ENCODE data around the gene ALOX12. TPM values are rescaled to one million over a fixed set of nuclear protein-coding genes. Genes with fewer than 3 reads are reported as not detected.
A peak's percentile ranks its signal among the peaks of the same experiment; 100 is the strongest.

ALOX12 gene
- total RNA-seq, 4 donors from 2014 or later = not detected

GRCh38 chr17:7020894-7021664 is 25.2 kb downstream of the ALOX12 start:
- Histone ChIP-seq H3K9me3 (no peaks in the 10 kb centered on the region), H3K36me3 (no peaks in the 10 kb centered on the region), H3K4me1 (peaks cover 14 to 50% (median 32%) of the 10 kb centered on the region in 4 donors), H3K27me3 (peaks cover 12% of the 10 kb centered on the region), H3K4me3 (no peak overlapping the region), H3K27ac (peak overlapping the region; percentile 56 to 69 (median 62))
- in situ Hi-C loops (cut with MboI; ENCODE audit: low pct_ligation_motif_present in 1 of 4, low pct_unique_long_range_greater_than_20kb in 1 of 4, low sequenced_read_pairs in 3 of 4) = loop anchor here in 2 of 4 donors (25.0 kb wide), 2 partner anchors 359 to 384 kb away; partner anchors contain the start of genes C17orf100 (in 1 of the 2), KIAA0753 (in 1 of the 2), MED31 (in 1 of the 2) and TXNDC17 (in 1 of the 2)
- 60 to 89% methylated on average over 3 to 11 of the region's 11 CpGs for WGBS, 2 donors (ENCODE audit: low coverage in 1 of 2)
- DNase-seq = no peak
- no peak for TF ChIP-seq POLR2AphosphoS5 (IDR thresholded peaks at IDR 0.05)
- TF ChIP-seq CTCF (IDR thresholded peaks at IDR 0.05) = no peak
- TF ChIP-seq EP300 (IDR thresholded peaks at IDR 0.05; ENCODE audit: low read depth) = no peak
- TF ChIP-seq POLR2A (IDR thresholded peaks at IDR 0.05) = no peak
- intact Hi-C loops (cut with DNase I; ENCODE audit: low total_unique reads) = no loop called here

GRCh38 chr17:7021993-7022778 is 26.3 kb downstream of the ALOX12 start:
- WGBS, 2 donors (ENCODE audit: low coverage in 1 of 2) = 2% methylated on average over 50 of the region's 53 CpGs; no CpG with 5 or more reads in 1 of the 2 donors
- peaks cover 14 to 39% (median 31%) of the 10 kb centered on the region in 4 donors for H3K4me1 ChIP-seq
- in situ Hi-C loops (cut with MboI; ENCODE audit: low pct_ligation_motif_present in 1 of 4, low pct_unique_long_range_greater_than_20kb in 1 of 4, low sequenced_read_pairs in 3 of 4) = loop anchor here in 2 of 4 donors (25.0 kb wide), 2 partner anchors 360 to 385 kb away; partner anchors contain the start of genes C17orf100 (in 1 of the 2), KIAA0753 (in 1 of the 2), MED31 (in 1 of the 2) and TXNDC17 (in 1 of the 2)
- no peaks in the 10 kb centered on the region for H3K9me3 ChIP-seq
- peaks cover 12% of the 10 kb centered on the region for H3K27me3 ChIP-seq
- no peak for TF ChIP-seq EP300 (IDR thresholded peaks at IDR 0.05; ENCODE audit: low read depth)
- peak; percentile 91 to 98 (median 95) for TF ChIP-seq CTCF (IDR thresholded peaks at IDR 0.05)
- peak in 1 of 3 donors; percentile 28 for TF ChIP-seq POLR2AphosphoS5 (IDR thresholded peaks at IDR 0.05)
- DNase-seq = peak; percentile 86
- no peaks in the 10 kb centered on the region for H3K36me3 ChIP-seq
- peak overlapping the region; percentile 56 to 69 (median 66) for H3K27ac ChIP-seq
- H3K4me3 ChIP-seq = peak overlapping the region in 2 of 4 donors; percentile 19 to 31
- intact Hi-C loops (cut with DNase I; ENCODE audit: low total_unique reads) = no loop called here

GRCh38 chr17:7022781-7023571 is 27.1 kb downstream of the ALOX12 start, which contains the start of gene BCL6B:
Gene BCL6B, plus strand, starts transcription at chr17:7023050. Its CDS starts 622 bp downstream, at chr17:7023672.
- Histone ChIP-seq H3K27ac (peak within 1 kb of the TSS; percentile 56 to 69 (median 66)), H3K27me3 (peaks cover 12% of the 10 kb centered on the region), H3K36me3 (no peaks in the 10 kb centered on the region), H3K4me3 (peak within 1 kb of the TSS in 3 of 4 donors; percentile 1 to 31 (median 21)), H3K4me1 (peaks cover 11 to 31% (median 26%) of the 10 kb centered on the region in 4 donors), H3K9me3 (no peaks in the 10 kb centered on the region)
- intact Hi-C loops (cut with DNase I; ENCODE audit: low total_unique reads) = no loop called here
- DNase-seq = no peak
- in situ Hi-C loops (cut with MboI; ENCODE audit: low pct_ligation_motif_present in 1 of 4, low pct_unique_long_range_greater_than_20kb in 1 of 4, low sequenced_read_pairs in 3 of 4) = loop anchor here in 2 of 4 donors (25.0 kb wide), 2 partner anchors 361 to 386 kb away; partner anchors contain the start of genes C17orf100 (in 1 of the 2), KIAA0753 (in 1 of the 2), MED31 (in 1 of the 2) and TXNDC17 (in 1 of the 2)
- TF ChIP-seq POLR2A (IDR thresholded peaks at IDR 0.05) = no peak
- no peak for TF ChIP-seq POLR2AphosphoS5 (IDR thresholded peaks at IDR 0.05)
- no peak for TF ChIP-seq EP300 (IDR thresholded peaks at IDR 0.05; ENCODE audit: low read depth)
- no peak for TF ChIP-seq CTCF (IDR thresholded peaks at IDR 0.05)
- 24% methylated on average over 47 of the region's 47 CpGs; no CpG with 5 or more reads in 1 of the 2 donors for WGBS, 2 donors (ENCODE audit: low coverage in 1 of 2)
